ENCODE results near the gene RCOR2.

DNA sequence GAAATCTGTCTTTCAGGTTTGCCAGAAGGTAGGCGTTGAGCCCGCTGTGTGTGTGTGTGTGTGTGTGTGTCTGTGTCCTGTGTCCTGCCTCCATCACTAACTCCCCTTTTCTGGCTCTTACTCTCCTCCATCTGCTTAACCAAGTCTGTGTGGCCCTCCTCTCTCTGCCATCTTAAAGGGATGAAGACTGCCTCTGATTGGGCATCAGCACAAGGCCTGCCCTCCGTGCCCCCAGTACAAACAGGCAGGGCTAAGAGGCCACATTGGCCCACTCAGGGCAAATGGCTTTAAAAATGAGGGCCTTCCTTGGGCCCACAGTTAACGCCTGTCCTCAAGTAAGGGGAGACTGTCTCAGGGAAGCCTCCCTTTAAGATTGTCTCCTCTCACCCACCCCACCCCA is 10.9 kb downstream of the RCOR2 start:
- TF ChIP-seq, protein P1, sequence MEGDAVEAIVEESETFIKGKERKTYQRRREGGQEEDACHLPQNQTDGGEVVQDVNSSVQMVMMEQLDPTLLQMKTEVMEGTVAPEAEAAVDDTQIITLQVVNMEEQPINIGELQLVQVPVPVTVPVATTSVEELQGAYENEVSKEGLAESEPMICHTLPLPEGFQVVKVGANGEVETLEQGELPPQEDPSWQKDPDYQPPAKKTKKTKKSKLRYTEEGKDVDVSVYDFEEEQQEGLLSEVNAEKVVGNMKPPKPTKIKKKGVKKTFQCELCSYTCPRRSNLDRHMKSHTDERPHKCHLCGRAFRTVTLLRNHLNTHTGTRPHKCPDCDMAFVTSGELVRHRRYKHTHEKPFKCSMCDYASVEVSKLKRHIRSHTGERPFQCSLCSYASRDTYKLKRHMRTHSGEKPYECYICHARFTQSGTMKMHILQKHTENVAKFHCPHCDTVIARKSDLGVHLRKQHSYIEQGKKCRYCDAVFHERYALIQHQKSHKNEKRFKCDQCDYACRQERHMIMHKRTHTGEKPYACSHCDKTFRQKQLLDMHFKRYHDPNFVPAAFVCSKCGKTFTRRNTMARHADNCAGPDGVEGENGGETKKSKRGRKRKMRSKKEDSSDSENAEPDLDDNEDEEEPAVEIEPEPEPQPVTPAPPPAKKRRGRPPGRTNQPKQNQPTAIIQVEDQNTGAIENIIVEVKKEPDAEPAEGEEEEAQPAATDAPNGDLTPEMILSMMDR (IDR thresholded peaks at IDR 0.05), result no peak
- no peak for TF ChIP-seq POLR2AphosphoS5 (IDR thresholded peaks at IDR 0.05)

Data from gastroesophageal sphincter (tissue), 3 donors.